ENCODE results near the gene SH3BP1.

SH3BP1 gene

DNA sequence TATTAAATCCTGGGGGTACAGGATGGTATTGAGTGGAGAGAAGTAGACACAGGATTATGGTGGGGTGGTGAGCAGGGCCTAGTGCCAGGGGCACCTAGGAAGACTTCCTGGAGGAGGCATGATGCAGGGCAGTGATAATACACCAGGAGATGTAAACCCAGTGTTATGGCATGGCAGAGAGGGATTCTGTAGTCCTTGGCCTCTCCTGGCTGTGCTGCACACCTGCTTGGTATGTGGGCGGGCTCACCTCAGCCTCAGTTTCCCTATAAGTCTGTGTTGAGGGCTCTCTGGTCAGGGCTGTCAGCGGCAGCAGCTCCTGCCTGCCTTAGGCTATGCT lies 21.2 kb downstream of the SH3BP1 start:
- TF ChIP-seq, protein P1, sequence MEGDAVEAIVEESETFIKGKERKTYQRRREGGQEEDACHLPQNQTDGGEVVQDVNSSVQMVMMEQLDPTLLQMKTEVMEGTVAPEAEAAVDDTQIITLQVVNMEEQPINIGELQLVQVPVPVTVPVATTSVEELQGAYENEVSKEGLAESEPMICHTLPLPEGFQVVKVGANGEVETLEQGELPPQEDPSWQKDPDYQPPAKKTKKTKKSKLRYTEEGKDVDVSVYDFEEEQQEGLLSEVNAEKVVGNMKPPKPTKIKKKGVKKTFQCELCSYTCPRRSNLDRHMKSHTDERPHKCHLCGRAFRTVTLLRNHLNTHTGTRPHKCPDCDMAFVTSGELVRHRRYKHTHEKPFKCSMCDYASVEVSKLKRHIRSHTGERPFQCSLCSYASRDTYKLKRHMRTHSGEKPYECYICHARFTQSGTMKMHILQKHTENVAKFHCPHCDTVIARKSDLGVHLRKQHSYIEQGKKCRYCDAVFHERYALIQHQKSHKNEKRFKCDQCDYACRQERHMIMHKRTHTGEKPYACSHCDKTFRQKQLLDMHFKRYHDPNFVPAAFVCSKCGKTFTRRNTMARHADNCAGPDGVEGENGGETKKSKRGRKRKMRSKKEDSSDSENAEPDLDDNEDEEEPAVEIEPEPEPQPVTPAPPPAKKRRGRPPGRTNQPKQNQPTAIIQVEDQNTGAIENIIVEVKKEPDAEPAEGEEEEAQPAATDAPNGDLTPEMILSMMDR (conservative IDR thresholded peaks at IDR 0.05; ENCODE audit: low read depth): no peak
- no peak for DNase-seq (ENCODE audit: low spot score)
- ChIA-PET POLR2A (ENCODE audit: low non-redundant PET) (no interaction called here), CTCF (no interaction called here)
- peak overlapping the region; percentile 80 for H3K27ac ChIP-seq

DNA sequence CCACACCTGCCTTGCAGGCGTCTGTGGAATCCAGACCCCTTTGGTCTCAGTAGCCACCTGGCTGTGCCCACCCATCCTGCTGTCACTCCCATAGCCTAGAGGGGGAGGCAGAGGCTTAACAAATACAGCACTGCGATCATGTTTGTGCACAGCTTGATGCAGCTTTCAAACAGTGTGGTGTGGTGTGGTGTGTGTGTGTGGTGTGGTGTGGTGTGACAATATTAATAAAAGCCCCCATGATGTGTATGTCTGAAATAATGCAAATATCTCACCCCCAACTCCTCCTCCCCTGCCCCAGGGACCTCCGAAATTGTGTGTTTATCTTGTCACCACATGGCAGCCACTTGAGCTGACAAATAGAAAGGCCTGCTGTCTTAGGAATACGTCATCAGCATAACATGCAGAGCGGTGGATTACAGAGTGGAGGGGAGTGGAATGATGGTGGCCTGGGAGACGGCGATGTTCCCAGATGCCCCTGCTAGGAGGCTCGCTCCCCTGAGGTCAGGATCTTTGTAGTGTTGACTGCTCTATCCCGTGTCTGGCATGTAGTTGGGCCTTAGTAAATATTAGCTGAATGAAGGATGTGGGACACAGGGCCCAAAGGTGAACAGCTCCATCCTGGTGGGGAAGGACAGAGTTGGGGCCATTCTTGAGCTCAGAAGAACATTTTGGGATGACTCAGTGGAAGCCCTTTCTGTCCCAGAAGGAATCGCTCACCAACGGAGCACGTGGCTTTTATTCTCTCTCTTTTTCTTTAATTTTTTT lies 21.9 kb downstream of the SH3BP1 start:
- no peak for DNase-seq (ENCODE audit: low spot score)
- TF ChIP-seq, protein P1 (conservative IDR thresholded peaks at IDR 0.05; ENCODE audit: low read depth): no peak
- CTCF ChIA-PET: interaction anchor here (0.7 kb wide), 1 partner anchor 130 kb away, joined by 3 read pairs; no protein-coding TSS in a partner anchor
- H3K27ac ChIP-seq: peak overlapping the region; percentile 80
- POLR2A ChIA-PET (ENCODE audit: low non-redundant PET): no interaction called here

DNA sequence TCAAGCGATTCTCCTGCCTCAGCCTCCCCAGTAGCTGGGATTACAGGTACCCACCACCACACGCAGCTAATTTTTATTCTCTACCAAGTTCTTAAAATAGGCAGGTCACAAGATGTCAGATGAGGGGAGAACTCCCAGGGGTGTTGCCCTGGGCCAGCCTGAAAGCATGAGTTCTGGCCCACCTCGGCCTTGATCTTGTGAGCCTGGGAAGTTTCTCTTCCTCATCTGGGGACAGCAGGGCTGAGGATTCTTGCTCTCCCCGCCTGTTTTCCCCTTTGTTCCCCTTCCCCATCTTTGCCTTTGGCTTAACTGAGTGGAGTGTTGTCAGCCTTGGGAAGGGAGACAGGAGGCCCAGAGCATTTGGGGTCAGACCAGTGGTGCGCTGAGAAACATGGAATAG lies 22.6 kb downstream of the SH3BP1 start:
- ChIA-PET POLR2A (ENCODE audit: low non-redundant PET) (interaction anchor here (0.7 kb wide), 1 partner anchor 14 kb away, joined by 3 read pairs; the partner anchor contains the start of gene LGALS1), CTCF (no interaction called here)
- peak overlapping the region; percentile 80 for H3K27ac ChIP-seq
- TF ChIP-seq, protein P1 (conservative IDR thresholded peaks at IDR 0.05; ENCODE audit: low read depth): no peak
- DNase-seq (ENCODE audit: low spot score): no peak

DNA sequence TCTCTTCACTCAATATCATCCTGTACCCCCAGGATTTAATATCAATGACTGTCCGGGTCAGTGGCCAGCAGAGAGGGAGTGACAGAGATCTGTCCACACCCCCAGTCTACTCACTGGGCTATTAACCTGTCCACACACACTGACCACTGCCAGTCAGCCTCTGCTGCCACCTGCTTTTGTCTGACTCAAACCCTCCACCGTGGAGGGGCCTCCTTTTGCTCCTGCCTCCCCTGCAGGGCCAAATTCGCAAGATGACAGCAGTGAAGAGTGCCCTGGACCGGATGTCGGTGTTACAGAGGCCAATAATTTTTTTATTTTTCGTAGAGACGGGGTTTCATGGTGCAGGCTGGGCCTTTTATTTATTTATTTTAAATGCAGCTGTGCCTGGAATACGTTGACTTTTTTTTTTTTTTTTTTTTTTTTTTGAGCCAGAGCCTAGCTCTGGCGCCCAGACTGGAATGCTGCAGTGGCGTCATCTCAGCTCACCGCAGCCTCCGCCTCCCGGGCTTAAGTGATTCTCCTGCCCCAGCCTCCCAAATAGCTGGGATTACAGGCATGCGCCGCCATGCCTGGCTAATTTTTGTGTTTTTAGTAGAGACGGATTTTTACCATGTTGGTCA lies 24.2 kb downstream of the SH3BP1 start:
- TF ChIP-seq, protein P1 (conservative IDR thresholded peaks at IDR 0.05; ENCODE audit: low read depth): no peak
- peak overlapping the region; percentile 80 for H3K27ac ChIP-seq
- DNase-seq (ENCODE audit: low spot score): no peak
- POLR2A ChIA-PET (ENCODE audit: low non-redundant PET): no interaction called here
- CTCF ChIA-PET: interaction anchor here (0.7 kb wide), 1 partner anchor 1102 kb away, joined by 3 read pairs; no protein-coding TSS in a partner anchor

DNA sequence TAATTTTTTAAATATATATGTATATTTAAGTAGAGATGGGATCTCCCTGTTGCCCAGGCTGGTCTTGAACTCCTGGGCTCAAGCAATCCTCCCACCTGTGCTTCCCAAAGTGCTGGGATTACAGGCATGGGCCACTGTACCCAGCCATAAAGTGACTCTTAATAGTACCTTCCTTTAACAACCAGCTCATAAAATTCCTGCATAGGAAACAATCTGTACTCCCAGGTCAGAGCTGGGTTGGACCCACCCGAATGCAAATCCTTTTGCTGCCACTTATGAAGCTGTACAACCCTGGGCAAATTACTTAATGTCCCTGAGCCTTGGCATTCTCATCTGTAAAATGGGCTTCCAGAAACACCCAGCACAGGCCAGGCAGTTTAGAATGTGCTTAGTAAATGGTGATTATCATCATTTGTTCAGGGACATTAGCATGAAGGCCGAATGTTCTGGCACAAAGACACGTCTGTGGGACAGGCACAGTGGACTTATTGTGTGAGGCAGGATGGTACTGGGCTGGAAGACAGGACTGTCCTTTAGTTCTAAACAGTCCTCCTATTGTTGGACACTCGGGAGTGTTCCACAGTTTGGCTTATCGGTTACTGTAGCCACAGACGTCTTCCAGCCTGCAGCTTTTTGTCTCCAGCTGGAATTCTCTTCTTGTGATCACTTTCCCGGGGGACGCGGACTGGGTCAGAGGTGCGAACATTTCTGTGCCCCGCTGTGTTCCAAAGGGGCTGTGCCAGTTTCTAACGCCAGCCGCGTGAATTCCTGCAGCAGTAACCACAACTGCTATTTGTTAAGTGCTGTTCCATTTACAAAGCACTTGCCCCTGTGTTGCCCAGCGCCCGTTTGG lies 25.0 kb downstream of the SH3BP1 start:
- TF ChIP-seq, protein P1 (conservative IDR thresholded peaks at IDR 0.05; ENCODE audit: low read depth): no peak
- no peak for DNase-seq (ENCODE audit: low spot score)
- ChIA-PET POLR2A (ENCODE audit: low non-redundant PET) (no interaction called here), CTCF (interaction anchor here (0.7 kb wide), 1 partner anchor 1101 kb away, joined by 3 read pairs; no protein-coding TSS in a partner anchor)
- H3K27ac ChIP-seq: peak overlapping the region; percentile 65

DNA sequence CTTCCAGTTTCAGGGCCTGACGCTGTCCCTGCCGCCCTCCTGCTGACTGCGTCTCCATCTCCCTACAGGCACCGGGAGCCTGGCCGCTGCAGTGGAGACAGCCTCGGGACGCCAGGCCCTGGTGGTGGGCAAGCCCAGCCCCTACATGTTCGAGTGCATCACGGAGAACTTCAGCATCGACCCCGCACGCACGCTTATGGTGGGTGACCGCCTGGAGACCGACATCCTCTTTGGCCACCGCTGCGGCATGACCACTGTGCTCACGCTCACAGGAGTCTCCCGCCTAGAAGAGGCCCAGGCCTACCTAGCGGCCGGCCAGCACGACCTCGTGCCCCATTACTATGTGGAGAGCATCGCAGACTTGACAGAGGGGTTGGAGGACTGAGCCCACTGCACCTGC lies 26.0 kb downstream of the SH3BP1 start:
- H3K27ac ChIP-seq: peak overlapping the region; percentile 65
- ChIA-PET POLR2A (ENCODE audit: low non-redundant PET) (no interaction called here), CTCF (no interaction called here)
- TF ChIP-seq, protein P1 (conservative IDR thresholded peaks at IDR 0.05; ENCODE audit: low read depth): no peak
- no peak for DNase-seq (ENCODE audit: low spot score)

All from RWPE1 (cell line).